ENCODE data around the gene REX1BD. TPM values are rescaled to one million over a fixed set of nuclear protein-coding genes. Genes with fewer than 3 reads are reported as not detected.
A peak's percentile ranks its signal among the peaks of the same experiment; 100 is the strongest.

REX1BD gene
- total and polyA plus RNA-seq, 11 donors, result 42.9 to 205 (median 68.2) TPM

- 84 to 87% (median 85%) methylated on average over 21 of the region's 21 CpGs for WGBS, 4 donors
- peak overlapping the region in 1 of 12 donors; percentile 94 for H3K27ac ChIP-seq
- no peak overlapping the region for H3K4me3 ChIP-seq
- no peaks in the 10 kb centered on the region for H3K9me3 ChIP-seq
- TF ChIP-seq POLR2A (IDR thresholded peaks at IDR 0.05), result no peak
- peaks cover 0 to 22% (median 15%) of the 10 kb centered on the region in 12 donors for H3K4me1 ChIP-seq
- intact Hi-C loops (cut with DNase I), result no loop called here
- no peak for DNase-seq
- peaks cover 0 to 53% (median 47%) of the 10 kb centered on the region in 9 donors for H3K36me3 ChIP-seq
- ATAC-seq, result no peak
- no peaks in the 10 kb centered on the region for H3K27me3 ChIP-seq
Measured at GRCh38 chr19:18541258-18541991, 47.2 kb upstream of the REX1BD start.

DNA sequence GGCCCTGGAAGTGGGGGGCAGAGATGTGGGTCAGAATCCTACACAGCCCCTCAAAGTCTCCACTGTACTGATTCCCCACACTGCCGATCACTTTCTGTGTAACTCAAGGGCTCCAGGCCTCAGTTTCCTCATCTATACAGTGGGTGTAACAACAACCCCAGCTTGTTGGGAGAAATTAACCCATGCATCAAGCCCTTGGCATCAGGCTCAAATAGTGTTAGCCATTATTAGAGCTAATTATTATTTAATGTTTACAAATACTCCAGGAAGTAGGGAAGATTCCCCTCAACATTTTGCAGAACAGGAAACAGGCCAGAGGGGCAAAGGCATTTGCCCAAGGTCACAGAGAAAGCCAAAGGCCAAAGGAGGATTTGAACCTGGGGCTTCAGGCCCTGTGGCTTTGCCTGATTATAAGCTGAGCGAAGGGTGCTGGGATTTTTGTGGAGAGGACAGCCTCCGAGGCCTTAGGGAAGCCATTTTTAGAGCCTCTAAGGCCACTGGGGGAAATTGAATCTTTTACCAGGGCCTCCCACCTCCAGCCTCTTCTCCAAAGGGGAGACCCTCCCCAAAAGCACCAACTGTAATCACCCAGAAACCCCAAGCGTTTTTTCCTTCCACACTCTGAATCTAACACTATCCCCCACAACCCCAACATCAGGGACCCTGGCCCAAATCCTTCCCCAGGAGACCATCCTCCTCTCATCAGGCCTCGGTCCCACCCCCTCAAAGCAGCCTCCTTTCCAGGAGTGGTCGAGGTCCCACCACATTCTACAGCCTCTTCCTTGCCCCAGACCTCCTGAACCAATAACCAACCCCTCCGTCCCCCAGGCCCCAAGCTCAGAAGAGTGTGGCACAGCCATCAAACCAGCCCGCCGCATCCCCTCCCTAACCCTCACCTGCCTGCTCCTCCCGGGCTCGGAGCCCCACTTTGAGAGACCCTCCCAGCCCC lies 46.3 kb upstream of the REX1BD start:
- peaks cover 0 to 45% (median 38%) of the 10 kb centered on the region in 9 donors for H3K36me3 ChIP-seq
- ATAC-seq, result peak in 1 of 4 donors; percentile 3
- peaks cover 0 to 22% (median 15%) of the 10 kb centered on the region in 12 donors for H3K4me1 ChIP-seq
- H3K4me3 ChIP-seq, result peak overlapping the region; percentile 46 to 95 (median 69)
- TF ChIP-seq, protein P1, sequence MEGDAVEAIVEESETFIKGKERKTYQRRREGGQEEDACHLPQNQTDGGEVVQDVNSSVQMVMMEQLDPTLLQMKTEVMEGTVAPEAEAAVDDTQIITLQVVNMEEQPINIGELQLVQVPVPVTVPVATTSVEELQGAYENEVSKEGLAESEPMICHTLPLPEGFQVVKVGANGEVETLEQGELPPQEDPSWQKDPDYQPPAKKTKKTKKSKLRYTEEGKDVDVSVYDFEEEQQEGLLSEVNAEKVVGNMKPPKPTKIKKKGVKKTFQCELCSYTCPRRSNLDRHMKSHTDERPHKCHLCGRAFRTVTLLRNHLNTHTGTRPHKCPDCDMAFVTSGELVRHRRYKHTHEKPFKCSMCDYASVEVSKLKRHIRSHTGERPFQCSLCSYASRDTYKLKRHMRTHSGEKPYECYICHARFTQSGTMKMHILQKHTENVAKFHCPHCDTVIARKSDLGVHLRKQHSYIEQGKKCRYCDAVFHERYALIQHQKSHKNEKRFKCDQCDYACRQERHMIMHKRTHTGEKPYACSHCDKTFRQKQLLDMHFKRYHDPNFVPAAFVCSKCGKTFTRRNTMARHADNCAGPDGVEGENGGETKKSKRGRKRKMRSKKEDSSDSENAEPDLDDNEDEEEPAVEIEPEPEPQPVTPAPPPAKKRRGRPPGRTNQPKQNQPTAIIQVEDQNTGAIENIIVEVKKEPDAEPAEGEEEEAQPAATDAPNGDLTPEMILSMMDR (IDR thresholded peaks at IDR 0.05), result no peak
- intact Hi-C loops (cut with DNase I), result no loop called here
- no peaks in the 10 kb centered on the region for H3K9me3 ChIP-seq
- H3K27ac ChIP-seq, result peak overlapping the region; percentile 50 to 94 (median 81)
- 20 to 28% (median 24%) methylated on average over 10 to 11 of the region's 11 CpGs for WGBS, 4 donors
- no peak for DNase-seq
- no peaks in the 10 kb centered on the region for H3K27me3 ChIP-seq

- Histone ChIP-seq H3K9me3 (no peaks in the 10 kb centered on the region), H3K27me3 (no peaks in the 10 kb centered on the region)
- intact Hi-C loops (cut with DNase I), result loop anchor here in 1 of 10 donors (1.0 kb wide), 1 partner anchor 14 kb away; the partner anchor contains the start of gene KXD1
Measured at GRCh38 chr19:18542941-18543813, 45.4 kb upstream of the REX1BD start, which contains the start of gene FKBP8. Gene FKBP8 (minus strand): TSS chr19:18543573. CDS start chr19:18541970, 1,603 bp downstream.

More at GRCh38 chr19:18542941-18543813, 45.4 kb upstream of the REX1BD start, which contains the start of gene FKBP8:
- peak within 1 kb of the TSS; percentile 46 to 95 (median 69) for H3K4me3 ChIP-seq
- DNase-seq (peak; percentile 95 to 98 (median 95)), ATAC-seq (peak; percentile 87 to 98 (median 98))
- no peak for TF ChIP-seq POLR2A (IDR thresholded peaks at IDR 0.05)
- TF ChIP-seq, protein P1 (IDR thresholded peaks at IDR 0.05), result no peak
- 0 to 1% (median 1%) methylated on average over 10 to 86 of the region's 86 CpGs for WGBS, 4 donors
- H3K36me3 ChIP-seq, result peaks cover 0 to 35% (median 29%) of the 10 kb centered on the region in 9 donors
- peaks cover 0 to 22% (median 15%) of the 10 kb centered on the region in 12 donors for H3K4me1 ChIP-seq
- H3K27ac ChIP-seq, result peak within 1 kb of the TSS; percentile 73 to 94 (median 86)

Measured in heart left ventricle (tissue), 16 donors.